Upper lobe of left lung (tissue), 4 donors: ENCODE results near the gene OR5M11.

Source experiments
- POLR2A ChIP-seq, 4 donors: fragments of 450-650 bp; IDR thresholded peaks; one replicate each; pipeline ENCODE4 v1.5.1; 2016 to 2017; ENCODE audit warnings: antibody characterized with exemption in 4 of 4, mild to moderate bottlenecking in 2 of 4
- POLR2AphosphoS5 ChIP-seq, 2 donors: sonication (generic); formaldehyde crosslinking; IDR thresholded peaks; one replicate each; pipeline ENCODE4 v1.5.1; 2017; ENCODE audit warnings: antibody characterized with exemption in 2 of 2
- TF ChIP-seq, protein P1 (sequence below), 6 experiments: fragments of 450-650 bp in 4 of 6; fragments of 200-600 bp in 2 of 6; sonication (generic) in 2 of 6; IDR thresholded peaks; one replicate each; pipeline ENCODE4 v1.5.1; 2016 to 2019; ENCODE audit warnings: antibody characterized with exemption in 6 of 6

- TF ChIP-seq, protein P1, sequence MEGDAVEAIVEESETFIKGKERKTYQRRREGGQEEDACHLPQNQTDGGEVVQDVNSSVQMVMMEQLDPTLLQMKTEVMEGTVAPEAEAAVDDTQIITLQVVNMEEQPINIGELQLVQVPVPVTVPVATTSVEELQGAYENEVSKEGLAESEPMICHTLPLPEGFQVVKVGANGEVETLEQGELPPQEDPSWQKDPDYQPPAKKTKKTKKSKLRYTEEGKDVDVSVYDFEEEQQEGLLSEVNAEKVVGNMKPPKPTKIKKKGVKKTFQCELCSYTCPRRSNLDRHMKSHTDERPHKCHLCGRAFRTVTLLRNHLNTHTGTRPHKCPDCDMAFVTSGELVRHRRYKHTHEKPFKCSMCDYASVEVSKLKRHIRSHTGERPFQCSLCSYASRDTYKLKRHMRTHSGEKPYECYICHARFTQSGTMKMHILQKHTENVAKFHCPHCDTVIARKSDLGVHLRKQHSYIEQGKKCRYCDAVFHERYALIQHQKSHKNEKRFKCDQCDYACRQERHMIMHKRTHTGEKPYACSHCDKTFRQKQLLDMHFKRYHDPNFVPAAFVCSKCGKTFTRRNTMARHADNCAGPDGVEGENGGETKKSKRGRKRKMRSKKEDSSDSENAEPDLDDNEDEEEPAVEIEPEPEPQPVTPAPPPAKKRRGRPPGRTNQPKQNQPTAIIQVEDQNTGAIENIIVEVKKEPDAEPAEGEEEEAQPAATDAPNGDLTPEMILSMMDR (IDR thresholded peaks at IDR 0.05), result no peak
- no peak for TF ChIP-seq POLR2A (IDR thresholded peaks at IDR 0.05)
- TF ChIP-seq POLR2AphosphoS5 (IDR thresholded peaks at IDR 0.05), result no peak
These were observed 34.6 kb upstream of the OR5M11 start, which contains the start of gene OR5M10 for GRCh38 chr11:56577621-56578020.
